Gastroesophageal sphincter (tissue), 3 donors: Measurements from ENCODE around the gene SDK1.

Experiments
- EP300 ChIP-seq: sonication (generic); formaldehyde crosslinking; IDR thresholded peaks from one replicate; pipeline ENCODE4 v1.6.1; 2017; ENCODE audit warnings: antibody characterized with exemption, mild to moderate bottlenecking
- POLR2AphosphoS5 ChIP-seq: sonication (generic); formaldehyde crosslinking; IDR thresholded peaks from one replicate; pipeline ENCODE4 v1.6.1; 2017; ENCODE audit warnings: antibody characterized with exemption
- TF ChIP-seq, protein P1 (sequence below), 4 experiments: fragments of 200-600 bp in 2 of 4; fragments of 450-650 bp in 2 of 4; sonication (generic) in 1 of 4; IDR thresholded peaks; one replicate each; pipeline ENCODE4 v1.5.1; 2017 to 2019; ENCODE audit warnings: antibody characterized with exemption in 4 of 4, mild to moderate bottlenecking in 2 of 4, moderate library complexity in 2 of 4

DNA sequence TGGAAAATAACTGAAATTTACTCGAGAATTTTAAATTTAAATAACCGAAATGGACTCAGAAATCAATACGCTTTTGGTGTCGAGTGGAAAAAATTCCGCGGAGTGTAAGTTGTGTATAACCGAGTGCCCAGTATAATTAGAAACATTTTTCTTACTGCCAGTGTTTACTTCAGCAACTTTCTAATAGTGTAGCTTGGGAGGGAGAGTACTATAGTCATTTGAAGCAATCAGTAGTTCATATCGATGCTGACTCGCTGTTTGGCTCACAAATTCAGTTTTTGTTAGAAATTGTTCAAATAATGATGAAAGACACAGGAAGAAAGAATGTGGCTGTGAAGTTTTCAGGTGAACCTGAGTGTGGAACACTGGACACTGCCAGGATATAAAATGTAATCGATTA is 722.5 kb downstream of the SDK1 start:
- TF ChIP-seq, protein P1, sequence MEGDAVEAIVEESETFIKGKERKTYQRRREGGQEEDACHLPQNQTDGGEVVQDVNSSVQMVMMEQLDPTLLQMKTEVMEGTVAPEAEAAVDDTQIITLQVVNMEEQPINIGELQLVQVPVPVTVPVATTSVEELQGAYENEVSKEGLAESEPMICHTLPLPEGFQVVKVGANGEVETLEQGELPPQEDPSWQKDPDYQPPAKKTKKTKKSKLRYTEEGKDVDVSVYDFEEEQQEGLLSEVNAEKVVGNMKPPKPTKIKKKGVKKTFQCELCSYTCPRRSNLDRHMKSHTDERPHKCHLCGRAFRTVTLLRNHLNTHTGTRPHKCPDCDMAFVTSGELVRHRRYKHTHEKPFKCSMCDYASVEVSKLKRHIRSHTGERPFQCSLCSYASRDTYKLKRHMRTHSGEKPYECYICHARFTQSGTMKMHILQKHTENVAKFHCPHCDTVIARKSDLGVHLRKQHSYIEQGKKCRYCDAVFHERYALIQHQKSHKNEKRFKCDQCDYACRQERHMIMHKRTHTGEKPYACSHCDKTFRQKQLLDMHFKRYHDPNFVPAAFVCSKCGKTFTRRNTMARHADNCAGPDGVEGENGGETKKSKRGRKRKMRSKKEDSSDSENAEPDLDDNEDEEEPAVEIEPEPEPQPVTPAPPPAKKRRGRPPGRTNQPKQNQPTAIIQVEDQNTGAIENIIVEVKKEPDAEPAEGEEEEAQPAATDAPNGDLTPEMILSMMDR (IDR thresholded peaks at IDR 0.05), result no peak
- no peak for TF ChIP-seq EP300
- TF ChIP-seq POLR2AphosphoS5, result no peak
